ES-I3 (cell line): ENCODE data around the gene PCNX2.

Source experiments
- H3K36me3 ChIP-seq: 2 replicates; pipeline ENCODE4 v1.6.1; 2013; ENCODE audit warnings: mild to moderate bottlenecking, low read length, control low read depth, moderate library complexity; ENCODE audit not compliant: insufficient read depth
- H3K4me1 ChIP-seq: 2 replicates; pipeline ENCODE4 v1.6.1; 2013; ENCODE audit warnings: mild to moderate bottlenecking, control low read depth, low read length; ENCODE audit not compliant: insufficient read depth
- H3K9ac ChIP-seq: 2 replicates; pipeline ENCODE4 v1.6.1; 2013; ENCODE audit warnings: low read depth, mild to moderate bottlenecking, low read length, moderate library complexity
- H3K9me3 ChIP-seq: 2 replicates; pipeline ENCODE4 v1.6.1; 2013; ENCODE audit warnings: mild to moderate bottlenecking, low read length, moderate library complexity; ENCODE audit not compliant: control insufficient read depth, insufficient read depth

Gene PCNX2

DNA sequence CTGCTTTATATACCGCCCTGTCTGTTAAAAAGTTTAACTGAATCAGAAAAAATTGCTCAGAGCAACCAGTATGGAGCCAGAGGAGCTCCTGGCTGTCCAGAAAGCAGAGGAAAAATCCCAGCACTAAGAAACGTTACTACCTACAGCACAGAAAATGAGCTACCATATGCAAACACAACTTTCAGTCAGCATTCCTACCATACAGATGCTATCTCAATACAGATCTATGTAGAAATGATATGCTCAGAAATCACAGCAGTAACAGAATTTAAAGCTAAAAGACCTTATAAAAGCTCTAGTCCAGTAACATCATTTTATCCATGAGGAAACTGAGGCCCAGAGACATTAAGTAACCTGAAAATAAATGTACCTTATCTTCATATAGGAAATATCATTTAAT lies 38.7 kb downstream of the PCNX2 start:
- peaks cover 15% of the 10 kb centered on the region for H3K36me3 ChIP-seq
- H3K9me3 ChIP-seq, result no peaks in the 10 kb centered on the region

DNA sequence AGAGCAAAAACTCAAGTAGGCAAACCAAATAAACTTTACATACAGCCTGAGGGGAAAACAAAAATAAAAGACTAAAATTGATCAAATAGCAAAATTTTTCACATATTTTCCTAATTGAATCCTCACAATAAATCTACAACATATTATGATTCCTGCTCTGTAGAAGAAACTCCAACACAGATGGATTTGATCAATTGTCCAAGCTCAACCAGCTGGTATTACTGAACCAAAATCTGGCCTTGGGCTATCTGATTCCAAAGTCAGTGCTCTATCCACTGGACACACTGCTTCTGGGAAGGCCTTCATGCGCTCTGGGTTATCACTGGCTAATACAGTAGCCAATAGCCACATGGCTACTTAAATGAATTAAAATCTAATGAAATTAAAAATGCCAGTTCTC lies 39.3 kb downstream of the PCNX2 start:
- Histone ChIP-seq H3K9me3 (no peaks in the 10 kb centered on the region), H3K9ac (no peak overlapping the region), H3K4me1 (peaks cover 6% of the 10 kb centered on the region; the same call in 1 of the 2 replicates), H3K36me3 (peaks cover 11% of the 10 kb centered on the region; the same call in 1 of the 2 replicates)

More for the DNA sequence above, 38.7 kb downstream of the PCNX2 start:
- peaks cover 6% of the 10 kb centered on the region; the same call in 1 of the 2 replicates for H3K4me1 ChIP-seq
- H3K9ac ChIP-seq, result no peak overlapping the region

DNA sequence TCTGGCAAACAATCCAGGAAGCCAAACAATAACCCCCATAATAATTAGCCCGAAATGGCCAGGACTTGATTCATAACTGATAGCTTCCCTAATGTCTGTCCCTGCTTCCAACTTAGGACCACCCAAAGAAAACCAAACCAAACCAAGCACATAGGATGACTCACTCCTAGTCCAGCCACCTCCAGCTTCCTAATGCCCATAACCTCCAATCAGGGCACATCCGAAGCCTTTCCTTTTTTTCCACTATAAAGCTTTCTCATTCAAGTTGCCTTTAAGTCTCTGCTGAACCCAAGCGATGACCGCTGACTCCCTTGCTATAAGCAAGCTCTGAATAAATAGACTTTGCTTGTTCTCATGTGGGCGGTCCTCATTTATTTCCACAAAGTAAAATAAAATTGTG lies 40.4 kb downstream of the PCNX2 start:
- no peak overlapping the region for H3K9ac ChIP-seq
- H3K36me3 ChIP-seq, result peaks cover 13% of the 10 kb centered on the region; the same call in 1 of the 2 replicates
- no peaks in the 10 kb centered on the region for H3K9me3 ChIP-seq
- H3K4me1 ChIP-seq, result peaks cover 6% of the 10 kb centered on the region; the same call in 1 of the 2 replicates

DNA sequence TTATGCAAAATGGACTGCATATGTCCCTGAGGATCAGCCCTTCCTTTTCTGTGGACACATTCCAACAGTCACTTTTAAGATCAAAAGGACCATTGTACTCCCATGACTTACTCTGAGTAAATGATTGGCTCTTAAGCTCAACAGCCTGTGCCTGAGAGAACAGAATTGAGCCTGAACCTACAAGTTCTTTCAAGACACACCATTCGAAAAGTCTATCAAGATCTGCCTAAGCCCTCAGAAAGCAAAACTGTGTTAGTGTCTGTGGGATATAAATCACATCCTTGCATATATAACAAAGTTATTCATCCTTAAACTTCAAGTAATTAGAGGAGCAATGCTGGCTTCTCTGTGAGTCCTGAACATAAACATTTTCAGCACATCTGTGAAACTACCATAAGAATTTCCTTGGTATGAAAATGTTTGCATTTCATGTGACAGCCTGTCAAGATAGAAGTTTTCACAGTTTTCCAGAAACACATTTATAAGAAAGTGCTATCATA lies 41.6 kb downstream of the PCNX2 start:
- Histone ChIP-seq H3K9ac (no peak overlapping the region), H3K36me3 (peaks cover 21% of the 10 kb centered on the region; the same call in 1 of the 2 replicates), H3K4me1 (peaks cover 6% of the 10 kb centered on the region; the same call in 1 of the 2 replicates), H3K9me3 (no peaks in the 10 kb centered on the region)

DNA sequence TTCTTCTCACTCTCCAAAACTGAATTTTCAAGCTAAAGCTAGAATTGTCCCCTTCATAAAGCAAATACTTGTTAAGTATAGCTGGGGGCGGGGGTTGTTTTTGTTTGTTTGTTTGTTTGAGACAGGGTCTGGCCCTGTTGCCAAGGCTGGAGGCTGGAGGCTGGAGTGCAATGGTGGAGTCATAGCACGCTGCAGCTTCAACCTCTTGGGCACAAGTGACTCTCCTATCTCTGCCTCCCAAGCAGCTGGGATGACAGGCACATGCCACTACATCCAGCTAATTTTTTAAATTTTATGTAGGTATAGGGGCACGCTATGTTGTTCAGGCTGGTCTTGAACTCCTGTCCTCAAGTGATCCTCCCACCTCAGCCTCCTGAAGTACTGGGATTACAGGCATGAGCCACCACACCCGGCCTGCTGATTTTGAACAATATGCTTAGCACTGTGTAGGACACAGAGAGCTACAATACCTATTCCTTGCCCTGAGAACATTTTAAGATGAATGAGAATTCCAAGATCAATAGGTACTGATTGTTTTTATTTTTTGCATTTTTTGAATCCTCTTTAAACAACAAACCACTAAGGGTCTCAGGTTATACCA lies 42.2 kb downstream of the PCNX2 start:
- no peaks in the 10 kb centered on the region for H3K9me3 ChIP-seq
- H3K36me3 ChIP-seq, result peaks cover 23% of the 10 kb centered on the region
- H3K4me1 ChIP-seq, result peaks cover 6% of the 10 kb centered on the region; the same call in 1 of the 2 replicates
- no peak overlapping the region for H3K9ac ChIP-seq

DNA sequence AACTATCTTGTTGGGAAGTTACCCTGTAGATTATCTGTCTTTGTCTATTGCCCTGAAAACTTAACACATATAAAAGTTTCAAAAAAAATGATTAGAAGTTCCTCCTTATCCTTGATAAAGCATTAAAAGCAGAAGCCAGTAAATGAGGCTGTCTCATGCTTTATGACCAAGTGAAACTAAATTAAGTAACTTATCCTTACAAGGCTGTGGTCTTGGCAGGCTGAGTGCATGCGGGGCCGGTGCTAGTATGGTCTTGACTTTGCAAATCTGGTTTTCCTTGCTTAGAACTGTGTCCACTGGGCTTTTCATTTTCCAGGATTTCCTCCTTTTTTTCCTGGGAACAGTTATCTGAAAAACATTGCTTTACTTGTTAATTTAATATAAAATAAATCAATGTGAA lies 43.1 kb downstream of the PCNX2 start:
- Histone ChIP-seq H3K4me1 (peaks cover 6% of the 10 kb centered on the region; the same call in 1 of the 2 replicates), H3K9me3 (no peaks in the 10 kb centered on the region), H3K36me3 (peaks cover 16% of the 10 kb centered on the region), H3K9ac (no peak overlapping the region)

DNA sequence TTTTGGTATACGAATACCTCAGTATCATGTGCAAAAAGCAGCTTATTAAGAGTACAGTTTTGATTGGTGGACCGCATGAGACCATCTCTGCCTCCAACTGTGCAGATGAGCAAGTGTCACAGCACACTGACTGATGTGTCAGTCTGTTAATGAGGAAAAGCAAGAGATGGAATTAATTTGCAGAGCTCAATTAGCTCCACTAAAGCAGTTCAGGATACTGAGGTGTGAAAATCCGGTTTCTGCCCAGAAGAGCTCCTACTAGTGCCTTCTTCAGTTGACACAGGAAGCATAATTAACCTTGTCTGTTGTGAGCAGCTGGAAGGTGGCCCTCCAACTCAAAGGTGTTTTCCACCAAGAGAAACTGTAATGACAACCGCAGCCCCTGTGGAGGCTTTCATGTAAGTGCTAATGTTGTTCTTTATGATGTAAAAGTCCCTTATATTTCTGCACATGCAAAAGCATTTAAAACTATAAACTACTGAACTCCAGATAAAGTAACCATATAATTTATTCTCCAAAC lies 44.3 kb downstream of the PCNX2 start:
- Histone ChIP-seq H3K9me3 (no peaks in the 10 kb centered on the region), H3K9ac (no peak overlapping the region), H3K4me1 (peaks cover 6% of the 10 kb centered on the region; the same call in 1 of the 2 replicates), H3K36me3 (peaks cover 22% of the 10 kb centered on the region)

DNA sequence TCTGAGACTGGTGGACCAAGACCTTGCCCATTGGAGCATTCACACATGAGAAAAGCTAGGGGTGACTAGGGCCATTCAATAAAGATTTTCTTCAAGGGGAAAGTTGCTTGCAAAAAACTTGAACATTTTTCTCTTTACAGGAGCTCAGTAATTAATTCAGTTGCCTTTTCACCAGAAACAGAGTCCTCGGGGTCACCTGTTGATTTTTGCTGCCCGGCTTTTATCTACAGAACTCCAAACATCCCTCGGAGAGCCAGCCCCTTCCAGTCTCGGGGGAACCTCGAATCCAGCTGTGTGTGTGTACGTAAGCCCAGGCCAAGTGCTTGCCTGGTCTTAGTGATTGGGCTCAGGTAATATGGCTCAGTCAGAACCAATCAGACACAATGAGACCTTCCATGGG lies 47.5 kb downstream of the PCNX2 start:
- peaks cover 30% of the 10 kb centered on the region for H3K36me3 ChIP-seq
- no peak overlapping the region for H3K9ac ChIP-seq
- no peaks in the 10 kb centered on the region for H3K4me1 ChIP-seq
- H3K9me3 ChIP-seq, result no peaks in the 10 kb centered on the region

DNA sequence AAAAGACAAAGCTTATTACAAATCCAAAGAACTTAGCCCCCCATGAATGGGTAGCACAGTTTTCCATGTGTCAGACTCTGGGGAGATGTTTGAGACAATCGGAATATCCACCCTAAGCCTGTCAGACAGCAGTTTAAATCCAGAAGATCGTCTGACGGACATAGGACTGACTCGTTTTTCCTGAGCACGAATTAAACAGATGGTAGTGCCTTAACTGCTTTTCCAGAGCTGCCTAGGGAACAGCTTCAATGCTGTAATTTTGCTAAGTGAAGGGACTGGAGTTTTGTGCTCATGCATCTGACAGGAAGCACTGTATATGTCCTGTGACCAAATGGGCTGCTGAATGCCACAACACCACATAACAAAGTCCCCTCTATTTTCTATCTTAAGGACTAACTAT lies 48.6 kb downstream of the PCNX2 start:
- Histone ChIP-seq H3K4me1 (no peaks in the 10 kb centered on the region), H3K9ac (no peak overlapping the region), H3K36me3 (peaks cover 34% of the 10 kb centered on the region), H3K9me3 (no peaks in the 10 kb centered on the region)

DNA sequence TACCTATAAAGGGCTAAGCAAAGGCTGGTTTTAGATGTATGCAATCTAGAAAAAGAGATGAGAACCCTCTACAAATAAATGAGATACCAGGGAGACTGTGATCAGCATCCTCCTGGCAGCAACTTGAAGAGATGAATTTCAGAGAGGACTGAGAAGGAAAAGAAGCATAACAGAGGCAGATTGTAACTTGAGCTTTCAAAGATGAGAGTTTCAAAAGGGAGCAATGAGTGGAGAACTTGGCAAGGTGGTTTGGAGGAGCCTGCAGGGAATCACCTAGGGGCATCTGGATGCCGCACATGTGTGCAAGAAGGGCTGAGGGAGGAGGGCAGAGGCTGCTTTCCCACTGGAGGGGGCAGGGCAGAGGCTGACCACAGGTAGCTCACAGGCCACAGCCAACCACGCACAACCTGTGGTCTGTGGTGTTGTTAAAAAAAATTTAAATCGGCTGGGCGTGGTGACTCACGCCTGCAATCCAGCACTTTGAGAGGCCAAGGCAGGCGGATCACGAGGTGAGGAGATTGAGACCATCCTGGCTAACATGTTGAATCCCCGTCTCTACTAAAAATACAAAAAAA lies 50.2 kb downstream of the PCNX2 start:
- H3K36me3 ChIP-seq, result peaks cover 42% of the 10 kb centered on the region
- H3K9ac ChIP-seq, result no peak overlapping the region
- no peaks in the 10 kb centered on the region for H3K4me1 ChIP-seq

DNA sequence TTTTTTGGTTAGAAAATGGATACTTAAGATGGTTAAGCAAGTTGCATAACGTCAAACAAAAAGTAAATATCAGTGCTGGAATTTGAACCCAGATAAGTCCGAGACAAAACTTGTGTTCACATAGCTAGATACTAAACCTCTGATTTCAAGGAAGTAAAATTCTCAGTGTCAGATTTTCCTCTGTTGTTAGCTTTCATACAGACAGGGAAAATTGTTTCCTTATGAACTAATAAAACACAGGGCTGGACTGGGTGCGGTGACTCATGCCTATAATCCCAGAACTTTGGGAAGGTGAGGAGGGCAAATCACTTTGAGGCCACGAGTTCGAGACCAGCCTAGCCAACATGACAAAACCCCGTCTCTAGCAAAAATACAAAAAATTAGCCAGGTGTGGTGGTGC lies 51.3 kb downstream of the PCNX2 start:
- H3K9ac ChIP-seq, result no peak overlapping the region
- H3K9me3 ChIP-seq, result no peaks in the 10 kb centered on the region
- peaks cover 38% of the 10 kb centered on the region for H3K36me3 ChIP-seq
- H3K4me1 ChIP-seq, result no peaks in the 10 kb centered on the region

More for the DNA sequence above, 50.2 kb downstream of the PCNX2 start:
- H3K9me3 ChIP-seq, result no peaks in the 10 kb centered on the region

DNA sequence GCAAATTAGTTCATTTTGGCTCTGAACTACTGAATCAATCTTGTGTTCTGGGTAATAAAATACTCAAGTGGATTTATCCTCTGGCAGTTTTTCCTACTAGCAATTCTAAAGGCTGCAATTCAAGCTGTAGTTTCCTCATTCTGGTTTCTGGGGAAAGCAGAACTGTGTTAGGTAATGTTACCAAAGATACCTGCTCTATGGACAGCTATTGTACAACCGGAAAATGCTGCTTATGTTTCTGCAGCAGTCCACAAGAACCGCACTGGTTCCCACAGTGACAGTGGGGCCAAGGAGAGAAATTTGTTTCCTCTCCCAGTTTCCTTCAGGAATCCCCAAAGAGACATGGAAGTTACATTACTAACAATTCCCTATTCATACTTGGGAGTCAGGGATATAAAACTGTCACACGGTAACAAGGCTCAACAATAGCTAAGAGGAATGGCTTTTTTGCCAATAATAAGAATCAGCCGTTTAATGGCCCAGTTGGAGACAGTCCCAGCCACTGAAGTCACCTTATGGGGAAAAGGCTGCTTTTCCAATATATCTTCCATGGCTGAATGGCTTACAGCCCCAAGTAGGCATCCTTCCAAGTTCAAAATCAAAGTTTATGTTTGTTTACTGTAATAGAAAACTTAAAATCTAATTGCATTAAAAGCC lies 52.6 kb downstream of the PCNX2 start:
- peaks cover 32% of the 10 kb centered on the region for H3K36me3 ChIP-seq
- no peaks in the 10 kb centered on the region for H3K9me3 ChIP-seq
- no peaks in the 10 kb centered on the region for H3K4me1 ChIP-seq
- no peak overlapping the region for H3K9ac ChIP-seq

DNA sequence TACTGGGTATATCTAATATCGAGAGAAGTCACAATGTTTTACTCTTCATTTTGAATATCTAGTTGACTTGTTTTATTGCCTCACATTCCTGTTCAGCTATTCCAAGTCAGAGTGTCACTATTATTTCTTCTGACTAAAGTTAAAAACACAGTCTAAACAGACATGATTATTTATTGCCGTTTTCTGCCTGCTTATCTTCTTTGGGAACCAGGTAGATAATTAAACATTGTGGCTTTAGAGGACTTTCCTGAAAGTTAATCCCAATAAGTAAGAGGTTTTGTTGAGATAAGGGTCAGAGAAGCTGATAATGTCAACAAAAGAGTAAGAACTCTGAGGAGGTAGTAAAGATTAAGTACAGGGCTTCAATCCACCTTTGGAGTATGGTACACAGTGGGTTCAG lies 53.8 kb downstream of the PCNX2 start:
- Histone ChIP-seq H3K9ac (no peak overlapping the region), H3K9me3 (no peaks in the 10 kb centered on the region), H3K36me3 (peaks cover 42% of the 10 kb centered on the region)

DNA sequence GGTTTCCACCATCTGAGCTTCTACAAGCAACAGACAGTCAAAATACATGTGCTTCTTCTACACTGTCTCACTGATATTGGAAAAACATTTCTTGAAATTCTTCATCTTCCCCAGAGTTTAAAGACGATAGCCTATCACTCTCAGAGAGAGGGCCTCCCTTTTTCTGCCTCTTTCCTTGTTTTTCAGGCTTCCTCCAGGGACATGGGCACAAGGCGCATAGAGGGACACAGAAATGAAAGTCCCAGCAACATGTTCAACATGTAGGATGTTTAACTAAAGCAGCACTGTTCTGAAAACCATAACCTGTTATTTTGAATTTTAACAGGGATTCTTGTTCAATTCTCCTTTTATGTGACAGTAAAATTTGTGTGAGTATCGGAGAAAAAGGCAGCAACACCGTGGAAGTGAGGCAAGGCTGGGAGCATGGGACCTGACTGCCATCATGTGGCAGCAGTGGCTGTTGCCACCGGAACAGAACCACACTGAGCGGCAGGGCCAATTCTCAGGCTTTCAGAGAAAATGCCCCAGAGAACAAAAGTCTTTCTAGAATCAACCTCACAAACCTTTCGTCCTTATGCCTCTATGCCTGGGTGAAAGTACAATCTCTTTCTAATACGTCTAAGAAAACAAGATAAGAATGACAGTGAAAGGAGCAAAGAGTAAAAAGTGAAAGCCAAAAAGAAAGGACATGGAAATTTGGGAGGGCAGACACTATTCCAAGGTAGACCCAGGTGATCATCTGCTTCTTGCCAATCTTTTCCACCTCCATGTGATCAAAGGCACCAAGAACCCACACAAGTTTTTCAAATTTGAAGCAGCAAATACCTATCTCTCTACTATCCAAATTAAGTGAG lies 54.5 kb downstream of the PCNX2 start:
- H3K9me3 ChIP-seq, result no peaks in the 10 kb centered on the region
- H3K36me3 ChIP-seq, result peaks cover 37% of the 10 kb centered on the region
- H3K9ac ChIP-seq, result no peak overlapping the region
- no peaks in the 10 kb centered on the region for H3K4me1 ChIP-seq

More for the DNA sequence above, 53.8 kb downstream of the PCNX2 start:
- H3K4me1 ChIP-seq, result no peaks in the 10 kb centered on the region
